Measurements from ENCODE around the gene STX8.

Gene STX8

GRCh38 chr17:9536061-9536460 is 39.6 kb downstream of the STX8 start:
- TF ChIP-seq, protein P1, sequence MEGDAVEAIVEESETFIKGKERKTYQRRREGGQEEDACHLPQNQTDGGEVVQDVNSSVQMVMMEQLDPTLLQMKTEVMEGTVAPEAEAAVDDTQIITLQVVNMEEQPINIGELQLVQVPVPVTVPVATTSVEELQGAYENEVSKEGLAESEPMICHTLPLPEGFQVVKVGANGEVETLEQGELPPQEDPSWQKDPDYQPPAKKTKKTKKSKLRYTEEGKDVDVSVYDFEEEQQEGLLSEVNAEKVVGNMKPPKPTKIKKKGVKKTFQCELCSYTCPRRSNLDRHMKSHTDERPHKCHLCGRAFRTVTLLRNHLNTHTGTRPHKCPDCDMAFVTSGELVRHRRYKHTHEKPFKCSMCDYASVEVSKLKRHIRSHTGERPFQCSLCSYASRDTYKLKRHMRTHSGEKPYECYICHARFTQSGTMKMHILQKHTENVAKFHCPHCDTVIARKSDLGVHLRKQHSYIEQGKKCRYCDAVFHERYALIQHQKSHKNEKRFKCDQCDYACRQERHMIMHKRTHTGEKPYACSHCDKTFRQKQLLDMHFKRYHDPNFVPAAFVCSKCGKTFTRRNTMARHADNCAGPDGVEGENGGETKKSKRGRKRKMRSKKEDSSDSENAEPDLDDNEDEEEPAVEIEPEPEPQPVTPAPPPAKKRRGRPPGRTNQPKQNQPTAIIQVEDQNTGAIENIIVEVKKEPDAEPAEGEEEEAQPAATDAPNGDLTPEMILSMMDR (IDR thresholded peaks at IDR 0.05; ENCODE audit: low read depth, low read length) = no peak
- H3K4me3 ChIP-seq (ENCODE audit: low read depth, low read length) = no peak overlapping the region

DNA sequence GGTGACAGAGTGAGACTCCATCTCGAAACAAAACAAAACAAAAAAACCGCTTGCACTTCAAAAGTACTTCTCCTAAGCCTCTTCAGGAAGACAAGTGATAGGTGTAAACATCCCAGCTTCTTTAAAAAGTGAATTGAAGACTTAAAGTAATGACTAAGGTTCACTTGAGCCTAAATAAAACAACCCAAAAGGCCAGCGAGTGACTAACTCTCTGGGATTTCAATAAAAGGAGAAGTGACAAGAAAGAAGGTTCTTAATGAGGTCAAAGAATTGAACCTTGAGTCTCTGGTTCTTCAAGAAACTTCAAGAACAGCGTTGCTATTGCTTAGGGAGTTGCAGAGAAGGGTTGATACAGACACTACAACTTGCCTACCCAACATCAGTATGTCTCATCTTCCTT is 42.2 kb downstream of the STX8 start:
- TF ChIP-seq, protein P1 (IDR thresholded peaks at IDR 0.05; ENCODE audit: low read depth, low read length) = no peak
- H3K4me3 ChIP-seq (ENCODE audit: low read depth, low read length) = no peak overlapping the region

- TF ChIP-seq, protein P1 (IDR thresholded peaks at IDR 0.05; ENCODE audit: low read depth, low read length) = no peak
- no peak overlapping the region for H3K4me3 ChIP-seq (ENCODE audit: low read depth, low read length)
Measured at GRCh38 chr17:9532715-9533114, 42.9 kb downstream of the STX8 start.

GRCh38 chr17:9531034-9531433 is 44.6 kb downstream of the STX8 start:
- H3K4me3 ChIP-seq (ENCODE audit: low read depth, low read length) = no peak overlapping the region
- TF ChIP-seq, protein P1 (IDR thresholded peaks at IDR 0.05; ENCODE audit: low read depth, low read length) = no peak

GRCh38 chr17:9529033-9529700 is 46.5 kb downstream of the STX8 start:
- TF ChIP-seq, protein P1 (IDR thresholded peaks at IDR 0.05; ENCODE audit: low read depth, low read length) = peak; percentile 63
- H3K4me3 ChIP-seq (ENCODE audit: low read depth, low read length) = no peak overlapping the region

GRCh38 chr17:9527788-9528187 is 47.8 kb downstream of the STX8 start:
- TF ChIP-seq, protein P1 (IDR thresholded peaks at IDR 0.05; ENCODE audit: low read depth, low read length) = no peak
- H3K4me3 ChIP-seq (ENCODE audit: low read depth, low read length) = no peak overlapping the region

DNA sequence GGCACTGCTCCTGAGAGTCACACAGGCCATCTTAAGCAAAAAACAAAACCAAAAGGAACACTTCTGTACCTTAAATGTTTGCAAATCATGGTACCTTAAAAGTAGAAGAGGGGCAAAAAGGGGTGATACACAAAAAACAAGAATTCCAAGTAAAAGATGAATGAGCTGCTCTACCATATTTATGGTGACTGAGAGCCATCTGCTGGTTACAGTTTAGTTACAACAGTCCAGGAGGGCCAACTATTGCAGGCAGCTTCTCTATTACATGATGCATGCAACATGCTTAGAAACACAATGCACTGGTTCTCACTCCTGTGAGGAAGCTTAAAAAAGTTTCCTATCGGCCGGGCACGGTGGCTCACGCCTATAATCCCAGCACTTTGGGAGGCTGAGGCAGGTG is 53.5 kb downstream of the STX8 start:
- no peak overlapping the region for H3K4me3 ChIP-seq (ENCODE audit: low read depth, low read length)
- TF ChIP-seq, protein P1 (IDR thresholded peaks at IDR 0.05; ENCODE audit: low read depth, low read length) = peak; percentile 22; the same call in 1 of the 2 replicates
